EH (cell line): ENCODE results near the gene SMIM35.
"Not testable (repeated sequence)": the region's sequence is repeated elsewhere in the genome, so short reads cannot be mapped to it uniquely, and the experiment has no call there.

ENCODE experiments used
- DNase-seq: peaks from one replicate; pipeline ENCODE4 v3.0.0-alpha.2; 2015; ENCODE audit warnings: low read depth

The SMIM35 gene

GRCh38 chr11:118080296-118080695 lies 6.5 kb downstream of the SMIM35 start:
- DNase-seq, result no peak

GRCh38 chr11:118079491-118079890 lies 7.3 kb downstream of the SMIM35 start:
- no peak for DNase-seq

GRCh38 chr11:118078911-118079411 lies 7.8 kb downstream of the SMIM35 start:
- DNase-seq, result no peak

DNA sequence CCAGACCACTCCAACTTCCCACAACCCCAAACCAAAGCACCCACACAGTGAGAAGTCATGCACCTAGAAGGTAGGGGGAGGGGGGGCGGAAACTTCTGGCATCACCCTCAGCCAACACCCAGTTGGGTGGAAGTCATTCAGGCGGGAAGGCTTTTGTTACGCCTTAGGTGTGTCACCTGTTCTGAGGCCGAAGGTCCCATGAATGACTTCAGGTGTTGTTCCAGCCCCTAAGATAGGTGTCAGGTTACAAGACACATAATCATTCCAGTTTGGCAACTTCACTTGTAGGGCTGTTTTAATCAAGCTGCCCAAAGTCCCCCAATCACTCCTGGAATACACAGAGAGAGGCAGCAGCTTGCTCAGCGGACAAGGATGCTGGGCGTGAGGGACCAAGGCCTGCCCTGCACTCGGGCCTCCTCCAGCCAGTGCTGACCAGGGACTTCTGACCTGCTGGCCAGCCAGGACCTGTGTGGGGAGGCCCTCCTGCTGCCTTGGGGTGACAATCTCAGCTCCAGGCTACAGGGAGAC lies 9.9 kb downstream of the SMIM35 start, which contains the start of gene TMPRSS4:
TMPRSS4 (plus strand) TSS at position 325 of the 528 bp plus-strand sequence. CDS start 225 bp downstream, outside the sequence.
- no peak for DNase-seq

- no peak for DNase-seq
These were observed 12.0 kb downstream of the SMIM35 start for GRCh38 chr11:118074785-118075184.

DNA sequence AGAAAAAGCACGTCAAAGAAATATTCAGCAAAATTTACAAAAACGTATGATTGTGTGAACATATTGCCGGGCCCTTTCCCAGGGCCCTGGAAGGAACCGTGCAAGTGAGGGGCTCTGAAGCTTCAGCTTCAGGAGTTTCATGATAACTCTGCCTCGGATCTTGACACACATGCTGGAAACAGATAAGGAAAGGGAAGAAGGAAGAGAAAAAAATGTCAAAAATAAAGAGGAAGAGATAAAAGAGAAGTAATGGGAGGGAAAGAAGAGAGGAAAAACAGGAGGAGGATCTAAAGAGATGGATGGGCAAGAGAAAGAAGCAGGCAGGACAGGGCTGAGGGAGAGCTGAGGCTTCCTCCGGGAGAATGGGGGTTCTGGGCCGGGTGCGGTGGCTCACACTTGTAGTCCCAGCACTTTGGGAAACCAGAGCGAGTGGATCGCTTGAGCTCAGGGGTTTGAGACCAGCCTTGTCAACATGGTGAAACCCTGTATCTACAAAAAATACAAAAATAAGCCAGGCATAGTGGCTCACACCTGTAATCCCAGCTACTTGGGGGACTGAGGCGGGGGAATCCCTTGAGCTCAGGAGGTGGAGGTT lies 12.6 kb downstream of the SMIM35 start:
- DNase-seq, result no peak

- DNase-seq, result no peak
These were observed 13.2 kb downstream of the SMIM35 start for GRCh38 chr11:118073554-118073953.

DNA sequence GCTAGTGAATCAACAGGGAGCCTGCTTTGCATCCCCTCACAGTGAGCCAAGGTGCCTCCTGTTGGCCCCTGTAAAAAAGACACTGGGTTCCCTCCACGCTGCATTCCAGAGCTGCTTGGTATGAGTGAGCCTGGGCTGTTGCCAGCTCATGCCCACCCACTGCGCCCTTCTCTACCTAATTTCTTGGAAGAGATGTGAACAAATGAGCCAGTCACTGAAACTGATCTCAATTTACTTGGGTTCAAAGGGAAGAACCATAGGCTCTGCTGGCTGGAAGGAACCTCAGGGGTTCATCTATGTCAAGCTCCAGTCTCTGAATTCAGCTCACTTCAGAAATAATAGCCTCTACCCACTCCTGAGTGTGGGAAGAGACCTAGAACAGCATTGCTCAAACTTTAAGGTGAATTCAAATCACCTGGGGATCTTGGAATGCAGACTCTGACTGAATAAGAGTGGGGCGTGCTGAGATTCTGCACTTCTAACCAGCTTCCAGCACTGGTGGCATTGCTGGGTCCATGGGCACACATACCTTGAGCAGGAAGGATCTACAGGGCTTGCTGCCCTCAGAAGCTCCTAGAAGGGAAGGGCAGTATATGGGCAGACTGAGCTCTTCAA lies 15.2 kb downstream of the SMIM35 start:
- no peak for DNase-seq

DNA sequence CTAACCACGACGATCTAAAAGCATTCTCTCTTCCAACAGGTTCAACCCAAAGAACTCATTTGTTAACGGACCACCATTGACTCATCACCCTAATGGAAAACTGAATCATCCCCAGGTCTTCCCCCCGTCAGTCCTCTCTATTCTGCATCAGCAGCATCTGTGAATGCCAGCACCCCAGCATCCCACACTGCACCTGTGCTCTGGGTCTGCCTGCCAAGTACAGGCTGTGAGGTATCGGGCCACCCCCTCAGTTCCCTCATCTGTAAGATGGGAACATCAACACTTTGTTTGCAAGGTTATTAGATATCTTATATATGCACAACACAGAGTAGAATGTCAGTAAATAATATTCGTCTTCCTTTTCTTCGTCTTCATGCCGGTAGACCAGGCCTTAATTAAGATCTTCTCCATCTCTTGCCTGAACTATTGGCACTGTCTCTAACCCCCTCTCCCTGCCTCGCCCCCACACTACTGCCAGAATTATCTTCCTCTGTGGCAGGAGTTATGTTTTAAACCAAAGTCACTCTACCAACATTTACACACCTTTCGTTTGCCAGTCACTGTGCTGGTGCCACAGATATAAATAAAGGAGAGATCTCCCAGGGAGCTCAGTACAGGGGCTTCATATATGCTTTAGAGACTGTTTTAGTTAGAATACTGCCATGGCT lies 17.7 kb downstream of the SMIM35 start:
- no peak for DNase-seq

- DNase-seq, result no peak
These were observed 18.4 kb downstream of the SMIM35 start for GRCh38 chr11:118068206-118068944.

- DNase-seq, result no peak
These were observed 19.8 kb downstream of the SMIM35 start for GRCh38 chr11:118067006-118067405.

- DNase-seq, result no peak
These were observed 21.4 kb downstream of the SMIM35 start for GRCh38 chr11:118065384-118065783.

- no peak for DNase-seq
These were observed 21.8 kb downstream of the SMIM35 start for GRCh38 chr11:118064956-118065355.

- not testable (repeated sequence) for DNase-seq
These were observed 24.1 kb downstream of the SMIM35 start for GRCh38 chr11:118062631-118063030.

DNA sequence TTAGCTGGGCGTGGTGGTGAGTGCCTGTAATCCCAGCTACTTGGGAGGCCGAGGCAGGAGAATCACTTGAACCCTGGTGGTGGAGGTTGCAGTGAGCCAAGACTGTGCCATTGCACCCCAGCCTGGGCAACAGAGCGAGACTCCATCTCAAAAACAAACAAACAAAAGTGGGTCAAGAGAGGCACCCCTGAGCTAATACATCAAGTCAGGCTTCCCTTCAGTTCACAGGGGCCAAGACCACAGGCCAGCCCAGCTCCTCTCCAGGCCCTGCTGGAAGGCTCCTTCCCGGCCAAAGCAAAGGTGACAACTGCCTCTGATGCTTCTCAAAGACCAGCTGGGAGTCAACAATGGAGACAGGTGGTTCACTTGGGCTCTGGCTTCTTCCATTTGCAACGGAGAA lies 24.6 kb downstream of the SMIM35 start:
- not testable (repeated sequence) for DNase-seq

GRCh38 chr11:118061586-118062125 lies 25.1 kb downstream of the SMIM35 start:
- DNase-seq, result no peak

GRCh38 chr11:118060869-118061268 lies 25.9 kb downstream of the SMIM35 start:
- DNase-seq, result no peak

GRCh38 chr11:118060081-118060661 lies 26.6 kb downstream of the SMIM35 start:
- no peak for DNase-seq

GRCh38 chr11:118059246-118059940 lies 27.4 kb downstream of the SMIM35 start:
- no peak for DNase-seq

DNA sequence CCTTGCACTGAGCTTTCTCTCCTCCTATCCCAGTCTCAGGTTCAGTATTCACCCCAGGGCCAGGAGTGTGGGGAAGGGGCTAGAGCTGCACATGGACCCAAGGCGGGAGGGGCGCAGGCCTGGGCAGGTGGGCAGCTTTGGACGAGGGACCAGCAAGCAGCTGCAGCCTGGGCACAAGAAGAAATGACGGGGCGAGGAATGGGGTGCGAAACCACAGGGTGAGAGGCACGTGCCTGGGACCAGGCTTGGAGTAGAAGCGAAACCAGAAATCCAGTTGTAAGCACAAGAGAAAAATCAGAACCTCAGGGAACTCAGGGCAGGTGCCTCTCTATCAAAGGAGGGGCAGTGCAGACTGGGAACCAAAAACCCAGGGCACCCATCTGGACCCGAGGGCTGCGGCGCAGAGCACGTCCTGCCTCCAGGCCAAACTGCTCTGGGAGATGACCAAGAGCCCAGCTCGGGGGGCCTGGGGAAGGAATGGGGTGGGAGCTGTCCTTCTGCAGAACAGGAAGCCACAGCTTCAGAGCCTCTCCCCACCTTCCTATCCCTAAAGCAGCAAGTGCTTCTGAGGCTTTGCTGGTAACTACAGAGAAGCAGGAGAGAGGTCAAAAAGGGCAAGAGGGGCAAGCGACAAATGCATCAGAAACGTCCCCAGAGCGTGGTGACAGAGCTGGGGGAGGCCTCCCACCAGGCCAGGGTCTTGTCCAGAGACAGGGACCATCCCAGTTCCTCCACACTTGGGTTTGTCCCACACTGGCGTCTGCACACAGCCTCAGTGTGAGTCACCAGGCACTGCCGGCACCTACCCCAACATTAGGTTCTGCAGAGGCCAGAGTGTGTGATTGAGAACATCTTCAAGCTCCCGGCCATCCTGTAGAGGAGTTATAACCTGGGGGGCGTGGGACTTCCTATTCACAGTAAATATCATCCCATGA lies 28.2 kb downstream of the SMIM35 start:
- DNase-seq, result no peak
